Brain pericyte (primary cell): ENCODE results near the gene TNIP3.

Experiments
- DNase-seq: peaks from one replicate; pipeline ENCODE4 v3.0.0-alpha.2; 2012; ENCODE audit warnings: low read depth, low spot score

TNIP3 gene

GRCh38 chr4:121139533-121140222 lies 24.4 kb downstream of the TNIP3 start:
- DNase-seq: no peak

GRCh38 chr4:121138039-121138825 lies 25.9 kb downstream of the TNIP3 start:
- DNase-seq: no peak

GRCh38 chr4:121130326-121130660 lies 33.8 kb downstream of the TNIP3 start:
- no peak for DNase-seq

GRCh38 chr4:121129606-121130325 lies 34.4 kb downstream of the TNIP3 start:
- no peak for DNase-seq

- DNase-seq: no peak
These were observed 37.0 kb downstream of the TNIP3 start for GRCh38 chr4:121127100-121127499.

GRCh38 chr4:121126449-121127006 lies 37.6 kb downstream of the TNIP3 start:
- DNase-seq: no peak

GRCh38 chr4:121125498-121125885 lies 38.6 kb downstream of the TNIP3 start:
- DNase-seq: no peak

- no peak for DNase-seq
These were observed 41.5 kb downstream of the TNIP3 start for GRCh38 chr4:121122661-121123060.

GRCh38 chr4:121119715-121120114 lies 44.4 kb downstream of the TNIP3 start:
- DNase-seq: no peak

GRCh38 chr4:121118344-121118743 lies 45.8 kb downstream of the TNIP3 start:
- DNase-seq: no peak

GRCh38 chr4:121114756-121115155 lies 49.4 kb downstream of the TNIP3 start:
- no peak for DNase-seq

GRCh38 chr4:121112530-121112929 lies 51.6 kb downstream of the TNIP3 start:
- DNase-seq: no peak

GRCh38 chr4:121108557-121108956 lies 55.6 kb downstream of the TNIP3 start:
- DNase-seq: no peak

GRCh38 chr4:121107507-121107906 lies 56.6 kb downstream of the TNIP3 start:
- DNase-seq: no peak

GRCh38 chr4:121100093-121100775 lies 63.9 kb downstream of the TNIP3 start:
- DNase-seq: no peak

- DNase-seq: no peak
These were observed 65.9 kb downstream of the TNIP3 start for GRCh38 chr4:121098266-121098665.

- no peak for DNase-seq
These were observed 67.5 kb downstream of the TNIP3 start for GRCh38 chr4:121096629-121097028.

- DNase-seq: no peak
These were observed 67.9 kb downstream of the TNIP3 start for GRCh38 chr4:121096191-121096590.

GRCh38 chr4:121094297-121094966 lies 69.7 kb downstream of the TNIP3 start:
- DNase-seq: no peak

GRCh38 chr4:121093261-121093660 lies 70.9 kb downstream of the TNIP3 start:
- DNase-seq: no peak

GRCh38 chr4:121091941-121092340 lies 72.2 kb downstream of the TNIP3 start:
- no peak for DNase-seq
